ENCODE data around the gene RNF114. TPM values are rescaled to one million over a fixed set of nuclear protein-coding genes. Genes with fewer than 3 reads are reported as not detected.
"Not testable (repeated sequence)": the region's sequence is repeated elsewhere in the genome, so short reads cannot be mapped to it uniquely, and the experiment has no call there.

Gene RNF114
- total and polyA plus RNA-seq, 2 donors (not counting 3 experiments of a cell fraction or from before 2014, with no cell fraction given): 45.8 to 81.7 TPM

- dilution Hi-C loops (cut with MboI; ENCODE audit: extremely low pct_ligation_motif_present, low sequenced_read_pairs); DNase-seq (ENCODE audit: low read depth, low spot score); H2AFZ ChIP-seq (ENCODE audit: low read depth, low read length); H3K27ac ChIP-seq (ENCODE audit: insufficient read depth, low read depth, low read length); BruUV-seq (replicated peaks); H3K9me3 ChIP-seq (replicated peaks; ENCODE audit: control insufficient read depth, insufficient read depth, low read length); intact Hi-C loops (cut with micrococcal nuclease); H3K4me1 ChIP-seq (ENCODE audit: control insufficient read depth, extremely low read depth, insufficient read depth, low read length); H3K9ac ChIP-seq (replicated peaks; ENCODE audit: extremely low read depth, insufficient read depth, low read length); POLR2A ChIA-PET; H3K9me1 ChIP-seq (replicated peaks; ENCODE audit: control insufficient read depth, extremely low read depth, insufficient read depth, low read length); H3K4me2 ChIP-seq (ENCODE audit: insufficient read depth, low read length); H4K20me1 ChIP-seq (replicated peaks; ENCODE audit: control insufficient read depth, extremely low read depth, insufficient read depth, low read length); H3K79me2 ChIP-seq (ENCODE audit: control insufficient read depth, insufficient read depth, low read length); H3K4me3 ChIP-seq (replicated peaks in 1 of 3; ENCODE audit: insufficient read depth in 1 of 3, low read depth in 1 of 3, low read length in 3 of 3); FAIRE-seq; H3K27me3 ChIP-seq (ENCODE audit: control insufficient read depth in 2 of 2, insufficient read depth in 2 of 2, low read length in 2 of 2): not testable (repeated sequence)
- H3K36me3 ChIP-seq (ENCODE audit: control insufficient read depth in 2 of 2, extremely low read depth in 1 of 2, insufficient read depth in 2 of 2, low read length in 2 of 2): peaks cover 12 to 22% of the 10 kb centered on the region in 2 experiments
- CTCF ChIA-PET: interaction anchor here (1.2 to 2.7 kb wide), 2 partner anchors 9 to 23 kb away, joined by 4 to 10 read pairs; no protein-coding TSS in a partner anchor
Measured at GRCh38 chr20:49955830-49956396, 19.7 kb downstream of the RNF114 start.

GRCh38 chr20:49956689-49957088 lies 20.5 kb downstream of the RNF114 start:
- Histone ChIP-seq H3K4me1 (ENCODE audit: control insufficient read depth, extremely low read depth, insufficient read depth, low read length) (no peaks in the 10 kb centered on the region), H3K4me2 (ENCODE audit: insufficient read depth, low read length) (no peak overlapping the region), H3K27ac (ENCODE audit: insufficient read depth, low read depth, low read length) (no peak overlapping the region), H3K4me3 (replicated peaks in 1 of 3; ENCODE audit: insufficient read depth in 1 of 3, low read depth in 1 of 3, low read length in 3 of 3) (no peak overlapping the region), H4K20me1 (replicated peaks; ENCODE audit: control insufficient read depth, extremely low read depth, insufficient read depth, low read length) (no peaks in the 10 kb centered on the region), H3K79me2 (ENCODE audit: control insufficient read depth, insufficient read depth, low read length) (peaks cover 4% of the 10 kb centered on the region), H3K9me1 (replicated peaks; ENCODE audit: control insufficient read depth, extremely low read depth, insufficient read depth, low read length) (no peaks in the 10 kb centered on the region), H3K36me3 (ENCODE audit: control insufficient read depth in 2 of 2, extremely low read depth in 1 of 2, insufficient read depth in 2 of 2, low read length in 2 of 2) (peaks cover 12 to 19% of the 10 kb centered on the region in 2 experiments), H3K27me3 (ENCODE audit: control insufficient read depth in 2 of 2, insufficient read depth in 2 of 2, low read length in 2 of 2) (no peaks in the 10 kb centered on the region), H3K9me3 (replicated peaks; ENCODE audit: control insufficient read depth, insufficient read depth, low read length) (no peaks in the 10 kb centered on the region), H2AFZ (ENCODE audit: low read depth, low read length) (no peak overlapping the region), H3K9ac (replicated peaks; ENCODE audit: extremely low read depth, insufficient read depth, low read length) (no peak overlapping the region)
- CTCF ChIA-PET: interaction anchor here (1.2 to 1.4 kb wide), 2 partner anchors 22 to 115 kb away, joined by 3 to 4 read pairs; no protein-coding TSS in a partner anchor
- POLR2A ChIA-PET: no interaction called here
- DNase-seq (ENCODE audit: low read depth, low spot score) (no peak), FAIRE-seq (no peak)
- BruUV-seq (replicated peaks): no TSS peak
- dilution Hi-C loops (cut with MboI; ENCODE audit: extremely low pct_ligation_motif_present, low sequenced_read_pairs) (no loop called here), intact Hi-C loops (cut with micrococcal nuclease) (no loop called here)
- TF ChIP-seq POLR2AphosphoS5 (IDR thresholded peaks at IDR 0.05; ENCODE audit: insufficient read depth, low read depth, low read length) (no peak), JUN (IDR thresholded peaks at IDR 0.05; ENCODE audit: borderline replicate concordance, insufficient read depth, insufficient read length, low read depth) (no peak), MAX (IDR thresholded peaks at IDR 0.05; ENCODE audit: insufficient read depth, insufficient read length) (no peak), GATA2 (IDR thresholded peaks at IDR 0.05; ENCODE audit: insufficient read depth, insufficient read length, low read depth, low read length) (no peak), MYC (IDR thresholded peaks at IDR 0.05; ENCODE audit: low read depth, low read length) (no peak), FOS (IDR thresholded peaks at IDR 0.05; ENCODE audit: borderline replicate concordance, insufficient read depth, low read length) (no peak)

GRCh38 chr20:49957089-49957938 lies 21.1 kb downstream of the RNF114 start:
- BruUV-seq (replicated peaks); FAIRE-seq: not testable (repeated sequence)
- CTCF ChIA-PET: interaction anchor here (1.1 to 1.4 kb wide), 2 partner anchors 22 to 114 kb away, joined by 3 to 4 read pairs; no protein-coding TSS in a partner anchor

More at GRCh38 chr20:49957089-49957938, 21.1 kb downstream of the RNF114 start:
- H3K79me2 ChIP-seq (ENCODE audit: control insufficient read depth, insufficient read depth, low read length); POLR2A ChIA-PET; intact Hi-C loops (cut with micrococcal nuclease); H3K9me3 ChIP-seq (replicated peaks; ENCODE audit: control insufficient read depth, insufficient read depth, low read length); DNase-seq (ENCODE audit: low read depth, low spot score); H3K4me2 ChIP-seq (ENCODE audit: insufficient read depth, low read length); H3K9me1 ChIP-seq (replicated peaks; ENCODE audit: control insufficient read depth, extremely low read depth, insufficient read depth, low read length); H4K20me1 ChIP-seq (replicated peaks; ENCODE audit: control insufficient read depth, extremely low read depth, insufficient read depth, low read length); dilution Hi-C loops (cut with MboI; ENCODE audit: extremely low pct_ligation_motif_present, low sequenced_read_pairs); H2AFZ ChIP-seq (ENCODE audit: low read depth, low read length); H3K9ac ChIP-seq (replicated peaks; ENCODE audit: extremely low read depth, insufficient read depth, low read length); H3K4me1 ChIP-seq (ENCODE audit: control insufficient read depth, extremely low read depth, insufficient read depth, low read length); H3K27me3 ChIP-seq (ENCODE audit: control insufficient read depth in 2 of 2, insufficient read depth in 2 of 2, low read length in 2 of 2); H3K4me3 ChIP-seq (replicated peaks in 1 of 3; ENCODE audit: insufficient read depth in 1 of 3, low read depth in 1 of 3, low read length in 3 of 3); H3K27ac ChIP-seq (ENCODE audit: insufficient read depth, low read depth, low read length): not testable (repeated sequence)
- H3K36me3 ChIP-seq (ENCODE audit: control insufficient read depth in 2 of 2, extremely low read depth in 1 of 2, insufficient read depth in 2 of 2, low read length in 2 of 2): peaks cover 8 to 13% of the 10 kb centered on the region in 2 experiments

All from endothelial cell of umbilical vein (primary cell).